COLO668 (cell line): ENCODE results near the gene GDPD5.

Source experiments
- DNase-seq: peaks from one replicate; lab custom pipeline; 2025; ENCODE audit not compliant: unreplicated experiment; lab: John Stamatoyannopoulos, UW

Gene GDPD5

GRCh38 chr11:75558939-75559843 lies 33.5 kb upstream of the GDPD5 start:
- DNase-seq: no peak

GRCh38 chr11:75557666-75558494 lies 32.1 kb upstream of the GDPD5 start:
- no peak for DNase-seq

DNA sequence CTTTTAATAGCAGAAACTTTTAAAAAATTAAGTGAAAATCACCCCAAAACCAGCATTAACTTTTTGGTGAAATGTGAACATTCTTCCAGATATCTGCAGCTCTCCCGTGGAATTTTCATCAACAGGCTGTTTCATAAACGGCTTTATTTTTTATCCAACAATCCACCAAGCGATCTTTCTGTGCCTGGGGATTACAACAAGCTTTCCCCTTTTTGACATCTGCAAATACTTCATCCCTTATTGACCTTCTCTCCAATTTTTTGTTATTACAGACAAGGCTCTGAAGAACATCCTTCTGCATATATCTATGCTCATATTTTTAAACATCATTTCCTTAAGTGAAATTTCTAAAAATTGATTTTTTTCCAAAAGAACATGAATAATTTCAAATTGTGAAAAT lies 30.5 kb upstream of the GDPD5 start:
- no peak for DNase-seq

- no peak for DNase-seq
Measured at GRCh38 chr11:75555079-75555811, 29.5 kb upstream of the GDPD5 start.

DNA sequence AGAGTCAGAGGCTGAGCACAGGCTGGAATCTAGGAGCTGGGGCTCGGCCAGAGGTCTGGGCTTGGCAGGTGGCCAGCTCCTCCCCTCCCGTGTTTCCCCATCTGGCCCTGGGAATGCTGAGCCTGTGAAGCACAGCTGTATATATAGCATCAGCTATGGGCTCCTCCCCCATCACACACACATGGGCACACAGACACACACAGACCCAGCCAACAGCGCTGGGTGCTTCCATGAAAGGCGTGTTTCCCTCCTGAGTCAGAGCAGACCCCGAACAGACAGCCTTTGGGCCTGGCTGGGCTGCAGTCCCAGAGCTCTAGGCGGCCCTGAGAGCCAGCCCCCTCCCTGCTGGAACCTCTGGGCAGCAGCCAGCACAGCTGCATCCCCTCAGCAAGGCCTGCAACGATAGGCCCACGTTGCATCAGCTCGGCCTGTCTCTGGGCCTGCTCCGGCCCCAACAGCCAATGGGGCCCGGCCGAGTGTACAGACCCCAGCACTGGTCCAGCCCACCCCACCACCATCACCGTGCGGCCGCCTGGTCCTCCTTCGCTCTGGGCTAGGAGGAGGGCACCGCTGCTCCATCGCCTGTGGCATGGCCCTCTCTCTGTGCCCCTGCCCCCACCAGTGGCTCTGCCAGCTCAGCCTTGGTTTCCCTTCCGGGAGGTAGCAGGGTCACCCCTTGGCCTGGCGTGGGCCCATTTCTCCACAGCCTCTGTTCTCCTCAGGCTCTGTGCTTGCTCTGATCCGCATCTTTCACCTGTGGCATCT lies 28.7 kb upstream of the GDPD5 start:
- DNase-seq: peak; percentile 66

- no peak for DNase-seq
Measured at GRCh38 chr11:75553889-75554257, 28.1 kb upstream of the GDPD5 start.

DNA sequence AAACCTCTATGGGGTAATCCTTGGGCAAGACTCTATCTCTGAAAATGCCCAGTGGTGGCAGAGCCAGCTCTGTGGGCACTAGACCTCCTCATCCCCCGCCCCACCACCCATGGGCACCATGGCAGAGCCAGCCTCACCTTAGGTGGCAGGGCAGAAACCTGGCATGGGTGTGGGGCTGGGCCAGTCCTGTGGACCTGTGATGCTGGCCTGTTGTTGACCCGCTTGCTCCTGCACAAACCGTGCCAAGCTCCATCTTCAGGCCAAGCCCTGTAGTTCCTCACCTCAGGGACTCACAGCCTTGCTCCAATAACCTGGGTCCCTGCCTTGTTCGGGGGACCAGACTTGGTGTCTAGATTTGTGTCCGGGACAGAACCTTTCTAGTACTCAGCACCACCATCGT lies 27.4 kb upstream of the GDPD5 start:
- no peak for DNase-seq

GRCh38 chr11:75549370-75549958 lies 23.7 kb upstream of the GDPD5 start:
- no peak for DNase-seq

DNA sequence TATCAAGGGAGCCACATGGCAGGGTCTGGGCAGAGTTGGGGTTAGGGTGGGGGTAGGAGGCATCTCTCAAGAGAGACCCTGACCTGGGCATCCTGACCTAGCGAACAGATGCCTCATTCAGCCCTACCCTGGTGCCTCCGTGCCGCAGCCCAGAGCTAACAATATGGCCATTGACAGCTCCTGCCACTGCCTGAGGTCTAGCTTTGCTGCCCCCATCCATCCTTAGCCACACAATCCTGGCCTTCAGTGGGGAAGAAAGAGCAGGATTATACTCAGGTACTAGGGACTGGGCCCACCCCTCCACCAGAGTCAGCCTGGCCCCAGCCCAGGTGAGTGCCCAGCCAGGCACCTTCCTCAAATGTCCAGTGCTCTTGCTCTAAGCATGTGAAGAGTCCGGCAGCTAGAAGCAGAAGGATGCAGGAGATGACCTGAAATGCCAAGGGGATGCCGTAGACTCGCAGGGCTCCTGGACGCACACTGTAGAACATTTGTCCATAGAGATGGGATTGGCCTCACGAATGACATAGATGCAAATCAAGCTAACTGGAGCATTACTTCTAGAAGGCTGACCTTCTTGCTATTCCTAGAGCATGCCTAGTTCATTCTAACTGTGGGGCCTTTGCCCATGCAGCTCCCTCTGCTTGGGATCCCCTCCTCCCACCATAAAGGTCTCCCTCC lies 23.0 kb upstream of the GDPD5 start:
- DNase-seq: no peak

GRCh38 chr11:75547617-75548058 lies 21.9 kb upstream of the GDPD5 start:
- DNase-seq: peak; percentile 50

- no peak for DNase-seq
Measured at GRCh38 chr11:75547177-75547576, 21.4 kb upstream of the GDPD5 start.

- no peak for DNase-seq
Measured at GRCh38 chr11:75543806-75544205, 18.1 kb upstream of the GDPD5 start.

DNA sequence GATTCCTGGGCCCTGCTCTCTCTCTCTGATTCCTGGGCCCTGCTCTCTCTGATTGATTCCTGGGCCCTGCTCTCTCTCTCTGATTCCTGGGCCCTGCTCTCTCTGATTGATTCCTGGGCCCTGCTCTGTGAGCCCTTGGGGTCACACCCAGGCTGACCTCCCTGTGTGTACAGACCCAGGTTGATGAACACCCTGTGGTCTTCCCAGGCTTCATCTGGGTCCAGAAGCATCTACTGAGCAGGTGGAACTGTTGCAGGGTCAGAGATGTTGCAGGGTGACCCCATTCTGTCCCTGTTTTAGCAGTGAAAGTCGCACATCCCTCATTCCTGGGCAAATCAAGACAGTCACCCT lies 16.3 kb upstream of the GDPD5 start:
- DNase-seq: no peak

GRCh38 chr11:75541193-75542087 lies 15.7 kb upstream of the GDPD5 start:
- no peak for DNase-seq

GRCh38 chr11:75539459-75540334 lies 14.0 kb upstream of the GDPD5 start:
- DNase-seq: no peak

- no peak for DNase-seq
Measured at GRCh38 chr11:75538150-75538942, 12.6 kb upstream of the GDPD5 start.

DNA sequence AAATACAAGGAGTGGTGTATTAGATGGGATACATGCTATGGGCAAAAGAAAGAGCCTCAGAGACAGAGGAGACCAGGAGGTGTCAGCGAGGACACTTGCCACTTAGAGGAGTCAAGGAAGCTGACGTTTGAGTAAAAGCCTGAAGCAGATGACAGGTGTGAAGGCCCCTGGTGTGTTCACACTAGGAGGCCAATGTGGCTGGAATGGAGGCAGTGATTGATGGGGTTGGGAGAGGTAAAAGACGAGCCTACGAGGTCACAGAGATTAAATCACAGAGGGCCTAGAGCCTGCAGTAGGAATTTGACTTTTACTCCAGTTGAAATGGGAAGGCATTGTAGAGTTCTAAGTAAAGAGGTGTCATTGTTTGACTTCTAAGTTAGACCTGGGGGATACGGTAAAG lies 12.0 kb upstream of the GDPD5 start:
- no peak for DNase-seq
